ENCODE measurements around the gene CCDC106.

The CCDC106 gene

GRCh38 chr19:55600662-55601028 lies 47.4 kb upstream of the CCDC106 start:
- no peaks in the 10 kb centered on the region for H3K79me2 ChIP-seq (ENCODE audit: insufficient read depth, low read depth)

GRCh38 chr19:55601084-55601483 lies 46.9 kb upstream of the CCDC106 start:
- no peak overlapping the region for H3K4me3 ChIP-seq (IDR thresholded peaks at IDR 0.05; ENCODE audit: insufficient read depth, low read depth, low read length)
- H2AFZ ChIP-seq (ENCODE audit: low read depth), result no peak overlapping the region
- no peaks in the 10 kb centered on the region for H3K79me2 ChIP-seq (ENCODE audit: insufficient read depth, low read depth)
- H3K4me2 ChIP-seq, result peak overlapping the region; percentile 95
- H3K9ac ChIP-seq, result no peak overlapping the region
- H3K27me3 ChIP-seq (ENCODE audit: insufficient read depth, low read depth), result no peaks in the 10 kb centered on the region
- no peaks in the 10 kb centered on the region for H4K20me1 ChIP-seq (ENCODE audit: insufficient read depth)
- H3K4me1 ChIP-seq (ENCODE audit: low read depth, poor library complexity, severe bottlenecking), result peaks cover 6% of the 10 kb centered on the region
- H3K27ac ChIP-seq, result no peak overlapping the region
- TF ChIP-seq CTCF (conservative IDR thresholded peaks at IDR 0.05; ENCODE audit: low read depth, low read length), result no peak
- H3K36me3 ChIP-seq (ENCODE audit: insufficient read depth), result no peaks in the 10 kb centered on the region

More at GRCh38 chr19:55600662-55601028, 47.4 kb upstream of the CCDC106 start:
- Histone ChIP-seq H3K36me3 (ENCODE audit: insufficient read depth) (no peaks in the 10 kb centered on the region), H3K9ac (peak overlapping the region; percentile 53), H3K27ac (no peak overlapping the region), H3K4me3 (IDR thresholded peaks at IDR 0.05; ENCODE audit: insufficient read depth, low read depth, low read length) (no peak overlapping the region), H2AFZ (ENCODE audit: low read depth) (peak overlapping the region; percentile 40), H3K4me2 (peak overlapping the region; percentile 95), H3K4me1 (ENCODE audit: low read depth, poor library complexity, severe bottlenecking) (peaks cover 6% of the 10 kb centered on the region), H3K27me3 (ENCODE audit: insufficient read depth, low read depth) (no peaks in the 10 kb centered on the region), H4K20me1 (ENCODE audit: insufficient read depth) (no peaks in the 10 kb centered on the region)
- no peak for TF ChIP-seq CTCF (conservative IDR thresholded peaks at IDR 0.05; ENCODE audit: low read depth, low read length)

GRCh38 chr19:55602104-55603001 lies 45.7 kb upstream of the CCDC106 start:
- H3K27me3 ChIP-seq (ENCODE audit: insufficient read depth, low read depth), result no peaks in the 10 kb centered on the region
- H3K79me2 ChIP-seq (ENCODE audit: insufficient read depth, low read depth), result 0 out of 2 replicates have a peak, but pooled peaks cover 10% of the 10 kb centered on the region
- no peak overlapping the region for H2AFZ ChIP-seq (ENCODE audit: low read depth)
- no peaks in the 10 kb centered on the region for H4K20me1 ChIP-seq (ENCODE audit: insufficient read depth)
- no peak overlapping the region for H3K9ac ChIP-seq
- no peak for TF ChIP-seq CTCF (conservative IDR thresholded peaks at IDR 0.05; ENCODE audit: low read depth, low read length)
- no peak overlapping the region for H3K4me3 ChIP-seq (IDR thresholded peaks at IDR 0.05; ENCODE audit: insufficient read depth, low read depth, low read length)
- peaks cover 15% of the 10 kb centered on the region for H3K4me1 ChIP-seq (ENCODE audit: low read depth, poor library complexity, severe bottlenecking)
- no peak overlapping the region for H3K27ac ChIP-seq
- H3K36me3 ChIP-seq (ENCODE audit: insufficient read depth), result no peaks in the 10 kb centered on the region
- no peak overlapping the region for H3K4me2 ChIP-seq

GRCh38 chr19:55603115-55603514 lies 44.9 kb upstream of the CCDC106 start:
- Histone ChIP-seq H3K4me3 (IDR thresholded peaks at IDR 0.05; ENCODE audit: insufficient read depth, low read depth, low read length) (no peak overlapping the region), H3K4me2 (no peak overlapping the region), H2AFZ (ENCODE audit: low read depth) (no peak overlapping the region), H3K27me3 (ENCODE audit: insufficient read depth, low read depth) (no peaks in the 10 kb centered on the region), H3K4me1 (ENCODE audit: low read depth, poor library complexity, severe bottlenecking) (peaks cover 15% of the 10 kb centered on the region), H3K27ac (no peak overlapping the region), H4K20me1 (ENCODE audit: insufficient read depth) (no peaks in the 10 kb centered on the region), H3K9ac (no peak overlapping the region), H3K36me3 (ENCODE audit: insufficient read depth) (no peaks in the 10 kb centered on the region), H3K79me2 (ENCODE audit: insufficient read depth, low read depth) (0 out of 2 replicates have a peak, but pooled peaks cover 15% of the 10 kb centered on the region)
- TF ChIP-seq CTCF (conservative IDR thresholded peaks at IDR 0.05; ENCODE audit: low read depth, low read length), result no peak

Data from KMS-11 (cell line).